Smooth muscle cell (in vitro differentiated cells): Measurements from ENCODE around the gene SPTB. TPM values are rescaled to one million over a fixed set of nuclear protein-coding genes. Genes with fewer than 3 reads are reported as not detected.
A peak's percentile ranks its signal among the peaks of the same experiment; 100 is the strongest.

Experiments used
- DNase-seq: peaks from one replicate; lab custom pipeline; 2025; ENCODE audit not compliant: unreplicated experiment; lab: John Stamatoyannopoulos, UW
- H2AFZ ChIP-seq: fragments of 200-600 bp; sonication (generic); 2 replicates; pipeline ENCODE4 v1.6.0; 2016; ENCODE audit warnings: antibody characterized with exemption, low read depth, mild to moderate bottlenecking
- H3F3A ChIP-seq: fragments of 200-600 bp; sonication (generic); 2 replicates; pipeline ENCODE4 v1.6.0; 2017; ENCODE audit warnings: antibody characterized with exemption, low read depth
- H3K27ac ChIP-seq: fragments of 200-600 bp; sonication (generic); 2 replicates; pipeline ENCODE4 v1.5.1; 2016; ENCODE audit warnings: low read depth, mild to moderate bottlenecking
- H3K27me3 ChIP-seq: fragments of 200-600 bp; sonication (generic); 2 replicates; pipeline ENCODE4 v1.6.1; 2016; ENCODE audit warnings: low read depth, mild to moderate bottlenecking
- H3K36me3 ChIP-seq: fragments of 200-600 bp; sonication (generic); 2 replicates; pipeline ENCODE4 v1.5.1; 2016; ENCODE audit warnings: low read depth
- H3K4me1 ChIP-seq: fragments of 200-600 bp; sonication (generic); 2 replicates; pipeline ENCODE4 v1.5.1; 2016; ENCODE audit warnings: low read depth
- H3K4me2 ChIP-seq: fragments of 200-600 bp; sonication (generic); 2 replicates; pipeline ENCODE4 v1.6.0; 2016; ENCODE audit warnings: mild to moderate bottlenecking
- H3K4me3 ChIP-seq: fragments of 200-600 bp; sonication (generic); 2 replicates; pipeline ENCODE4 v1.5.1; 2016; ENCODE audit warnings: mild to moderate bottlenecking
- H3K79me2 ChIP-seq: fragments of 200-600 bp; sonication (generic); 2 replicates; pipeline ENCODE4 v1.6.0; 2016; ENCODE audit warnings: low read depth, mild to moderate bottlenecking
- H3K9ac ChIP-seq: fragments of 200-600 bp; sonication (generic); 2 replicates; pipeline ENCODE4 v1.6.0; 2016; ENCODE audit warnings: low read depth
- H3K9me3 ChIP-seq: fragments of 200-600 bp; sonication (generic); replicated peaks from 2 replicates; pipeline ENCODE4 v1.5.1; 2016; ENCODE audit warnings: low read depth
- H4K20me1 ChIP-seq: fragments of 200-600 bp; sonication (generic); 2 replicates; pipeline ENCODE4 v1.6.0; 2016; ENCODE audit warnings: low read depth
- WGBS: methylation state at CpG from one replicate; pipeline ENCODE4 v1.1.7; 2016; ENCODE audit warnings: low lambda C conversion rate; 5-methylcytosine and 5-hydroxymethylcytosine counted together
- polyA plus RNA-seq: library from polyadenylated mRNA; unstranded; fragments of >200 nt; fragmentation: Nextera tagmentation; extraction: Ambion mirVana; gene quantifications from 2 replicates; pipeline ENCODE4 v1.2.1, GENCODE V29; 2016
- total RNA-seq: library from RNA; depleted of rRNA; stranded (reverse); fragments of >200 nt; gene quantifications from 2 replicates; pipeline ENCODE4 v1.2.3, GENCODE V29; 2014
- TF ChIP-seq, protein P1 (sequence below): fragments of 200-600 bp; sonication (generic); IDR thresholded peaks from 2 replicates; pipeline ENCODE4 v1.5.1; 2017; ENCODE audit warnings: borderline replicate concordance, mild to moderate bottlenecking, antibody characterized with exemption; ENCODE audit not compliant: insufficient read depth, poor library complexity, severe bottlenecking

The SPTB gene
- total and polyA plus RNA-seq, 2 experiments from 2014 or later = 0.25 to 3.3 TPM

DNA sequence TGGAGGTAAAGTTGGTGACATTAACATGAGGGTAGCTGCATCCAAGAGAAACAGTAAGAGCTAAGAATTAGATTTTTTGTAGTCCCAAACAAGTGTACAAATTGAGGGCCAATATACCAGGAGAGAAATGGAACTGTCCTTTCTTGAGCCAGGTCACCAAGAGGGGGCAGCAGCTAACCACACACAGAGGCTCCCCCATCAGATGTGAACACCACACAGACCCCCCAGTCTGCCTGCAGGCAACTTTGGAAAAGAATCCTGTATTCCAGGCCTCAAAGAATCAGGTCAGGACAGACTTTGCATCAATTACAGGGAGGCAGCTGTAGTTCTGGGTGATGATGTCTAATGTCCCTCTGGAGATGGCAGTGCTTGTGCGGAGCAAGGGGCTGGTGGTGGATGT, 77.9 kb downstream of the SPTB start:
- no peaks in the 10 kb centered on the region for H3K79me2 ChIP-seq
- TF ChIP-seq, protein P1, sequence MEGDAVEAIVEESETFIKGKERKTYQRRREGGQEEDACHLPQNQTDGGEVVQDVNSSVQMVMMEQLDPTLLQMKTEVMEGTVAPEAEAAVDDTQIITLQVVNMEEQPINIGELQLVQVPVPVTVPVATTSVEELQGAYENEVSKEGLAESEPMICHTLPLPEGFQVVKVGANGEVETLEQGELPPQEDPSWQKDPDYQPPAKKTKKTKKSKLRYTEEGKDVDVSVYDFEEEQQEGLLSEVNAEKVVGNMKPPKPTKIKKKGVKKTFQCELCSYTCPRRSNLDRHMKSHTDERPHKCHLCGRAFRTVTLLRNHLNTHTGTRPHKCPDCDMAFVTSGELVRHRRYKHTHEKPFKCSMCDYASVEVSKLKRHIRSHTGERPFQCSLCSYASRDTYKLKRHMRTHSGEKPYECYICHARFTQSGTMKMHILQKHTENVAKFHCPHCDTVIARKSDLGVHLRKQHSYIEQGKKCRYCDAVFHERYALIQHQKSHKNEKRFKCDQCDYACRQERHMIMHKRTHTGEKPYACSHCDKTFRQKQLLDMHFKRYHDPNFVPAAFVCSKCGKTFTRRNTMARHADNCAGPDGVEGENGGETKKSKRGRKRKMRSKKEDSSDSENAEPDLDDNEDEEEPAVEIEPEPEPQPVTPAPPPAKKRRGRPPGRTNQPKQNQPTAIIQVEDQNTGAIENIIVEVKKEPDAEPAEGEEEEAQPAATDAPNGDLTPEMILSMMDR = peak; percentile 21
- H3K27me3 ChIP-seq = peaks cover 3% of the 10 kb centered on the region

DNA sequence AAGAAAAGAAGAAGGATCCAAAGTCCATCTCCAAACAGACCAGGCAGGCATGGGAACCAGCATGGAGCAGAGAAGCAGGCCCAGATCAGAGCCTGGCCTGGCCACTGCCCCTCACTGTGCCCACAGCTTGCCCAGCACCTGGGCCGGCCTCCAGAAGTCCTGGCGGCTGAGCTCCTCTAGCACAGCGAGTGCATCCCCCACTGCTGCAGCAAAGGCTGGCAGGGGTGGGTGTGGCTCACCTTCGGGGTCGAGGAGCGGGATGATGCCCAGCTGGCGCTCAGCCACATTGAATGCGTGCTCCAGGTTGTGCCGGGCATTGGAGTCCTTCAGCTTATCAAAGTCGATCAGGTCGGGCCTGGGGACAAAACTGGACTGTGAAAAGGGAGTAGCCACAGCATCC, 78.7 kb downstream of the SPTB start:
- no peak overlapping the region for H3K9ac ChIP-seq
- no peaks in the 10 kb centered on the region for H3K4me1 ChIP-seq
- TF ChIP-seq, protein P1 = no peak
- no peak overlapping the region for H3K27ac ChIP-seq
- 95% methylated on average over 11 of the region's 11 CpGs for WGBS
- DNase-seq = no peak
- H4K20me1 ChIP-seq = no peaks in the 10 kb centered on the region
- no peak overlapping the region for H3K4me2 ChIP-seq
- no peaks in the 10 kb centered on the region for H3K9me3 ChIP-seq
- peaks cover 3% of the 10 kb centered on the region for H3K27me3 ChIP-seq
- no peak overlapping the region for H3K4me3 ChIP-seq
- H3K79me2 ChIP-seq = no peaks in the 10 kb centered on the region
- no peaks in the 10 kb centered on the region for H3K36me3 ChIP-seq
- no peaks in the 10 kb centered on the region for H3F3A ChIP-seq
- H2AFZ ChIP-seq = no peak overlapping the region

More for the DNA sequence above, 77.9 kb downstream of the SPTB start:
- Histone ChIP-seq H3K4me1 (no peaks in the 10 kb centered on the region), H3K36me3 (no peaks in the 10 kb centered on the region), H3K27ac (no peak overlapping the region), H3K9ac (no peak overlapping the region), H4K20me1 (no peaks in the 10 kb centered on the region), H3K9me3 (no peaks in the 10 kb centered on the region), H3F3A (no peaks in the 10 kb centered on the region), H2AFZ (no peak overlapping the region), H3K4me2 (no peak overlapping the region), H3K4me3 (no peak overlapping the region)
- 100% methylated on average over 1 of the region's 1 CpG for WGBS
- DNase-seq = no peak

DNA sequence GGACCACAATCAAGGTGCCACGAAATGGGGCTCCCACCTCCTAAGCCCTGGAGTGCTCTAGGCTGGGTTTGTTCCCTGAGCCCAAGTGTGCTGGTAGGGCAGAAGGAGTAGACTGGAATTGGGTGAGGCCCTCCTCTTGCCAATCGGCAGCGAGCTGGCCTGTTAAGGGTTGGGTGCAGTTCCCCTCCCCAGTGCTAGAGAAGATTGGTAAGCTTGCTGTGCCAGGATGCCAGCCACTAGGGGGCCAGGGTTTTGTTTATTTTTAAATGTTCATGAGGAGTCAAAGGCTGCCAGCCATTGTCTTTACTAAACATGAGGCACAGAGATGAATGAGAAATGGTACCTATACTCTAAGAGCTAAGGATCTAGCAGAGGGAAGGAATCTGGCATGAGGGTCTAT, 79.7 kb downstream of the SPTB start:
- Histone ChIP-seq H3K27ac (no peak overlapping the region), H3K4me3 (no peak overlapping the region), H4K20me1 (no peaks in the 10 kb centered on the region), H3K27me3 (peaks cover 3% of the 10 kb centered on the region), H3K36me3 (no peaks in the 10 kb centered on the region), H3K9ac (no peak overlapping the region), H3F3A (no peaks in the 10 kb centered on the region), H3K79me2 (no peaks in the 10 kb centered on the region), H2AFZ (no peak overlapping the region), H3K4me1 (no peaks in the 10 kb centered on the region), H3K9me3 (no peaks in the 10 kb centered on the region), H3K4me2 (no peak overlapping the region)
- DNase-seq = no peak
- TF ChIP-seq, protein P1 = peak; percentile 64
- WGBS = 76% methylated on average over 3 of the region's 3 CpGs

DNA sequence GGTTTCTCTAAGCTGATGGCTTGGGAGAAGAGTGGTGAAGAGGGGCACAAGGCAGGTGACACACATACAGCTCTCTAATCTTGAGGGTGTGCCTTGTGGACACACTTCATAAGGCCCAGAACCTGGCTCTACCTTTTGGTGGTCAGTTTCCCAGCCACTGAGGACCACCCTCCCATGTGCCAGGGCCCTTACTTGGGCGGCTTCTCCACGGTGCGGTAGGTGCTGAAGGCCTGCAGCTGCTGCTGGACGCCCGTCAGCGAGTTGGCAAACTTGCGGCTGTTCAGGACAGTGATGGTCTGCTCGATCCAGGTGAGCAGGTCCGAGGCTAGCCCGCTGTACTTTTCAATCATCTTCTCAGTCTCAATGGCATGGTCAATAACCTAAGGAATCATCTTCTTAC, 80.2 kb downstream of the SPTB start:
- Histone ChIP-seq H3K79me2 (no peaks in the 10 kb centered on the region), H3K36me3 (no peaks in the 10 kb centered on the region), H3F3A (no peaks in the 10 kb centered on the region), H4K20me1 (no peaks in the 10 kb centered on the region), H3K4me1 (no peaks in the 10 kb centered on the region), H2AFZ (no peak overlapping the region), H3K27me3 (peaks cover 3% of the 10 kb centered on the region), H3K27ac (no peak overlapping the region), H3K9ac (no peak overlapping the region), H3K9me3 (no peaks in the 10 kb centered on the region), H3K4me3 (no peak overlapping the region), H3K4me2 (no peak overlapping the region)
- TF ChIP-seq, protein P1 = no peak
- DNase-seq = no peak
- 96% methylated on average over 10 of the region's 10 CpGs for WGBS
